ENCODE measurements around the gene XRCC4.

DNA sequence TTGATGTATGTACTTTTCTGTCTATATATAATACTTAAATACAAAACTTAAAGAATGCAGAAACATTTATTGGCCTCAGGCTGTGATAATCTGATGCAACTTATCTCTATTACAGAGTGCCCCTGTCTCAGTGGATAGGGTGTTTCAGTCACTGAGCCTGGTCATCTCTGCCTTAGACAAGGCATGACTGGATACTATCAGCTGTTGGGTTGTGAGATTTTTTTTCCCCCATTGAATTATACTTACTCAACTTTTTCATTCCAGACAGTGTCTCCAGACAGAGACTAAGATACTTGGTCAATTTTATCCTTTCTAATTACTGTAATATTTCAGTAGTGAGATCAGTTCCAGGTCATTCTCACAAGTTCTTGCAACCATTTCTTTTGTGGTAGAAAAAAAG lies 26.7 kb downstream of the XRCC4 start:
- no peak for TF ChIP-seq CTCF (conservative IDR thresholded peaks at IDR 0.05 in 1 of 2, IDR thresholded peaks at IDR 0.05 in 1 of 2; ENCODE audit: extremely low read depth in 1 of 2, insufficient read depth in 1 of 2, low read depth in 1 of 2, low read length in 2 of 2)
- TF ChIP-seq EZH2 (IDR thresholded peaks at IDR 0.05; ENCODE audit: borderline replicate concordance, low read length) = no peak
